Prostate gland (tissue), 2 donors: ENCODE measurements around the gene CFAP100.

ENCODE experiments used
- POLR2A ChIP-seq: fragments of 450-650 bp; IDR thresholded peaks from one replicate; pipeline ENCODE4 v1.6.1; 2016; ENCODE audit warnings: antibody characterized with exemption, mild to moderate bottlenecking
- POLR2AphosphoS5 ChIP-seq: sonication (generic); formaldehyde crosslinking; IDR thresholded peaks from one replicate; pipeline ENCODE4 v1.6.1; 2017; ENCODE audit warnings: antibody characterized with exemption
- TF ChIP-seq, protein P1 (sequence below), 4 experiments: fragments of 200-600 bp in 2 of 4; fragments of 450-650 bp in 2 of 4; sonication (generic) in 2 of 4; IDR thresholded peaks; 1 replicate in 3 of 4; 2 replicates in 1 of 4; pipeline ENCODE4 v1.5.1; 2016 to 2019; ENCODE audit warnings: antibody characterized with exemption in 4 of 4, mild to moderate bottlenecking in 2 of 4, moderate library complexity in 2 of 4

DNA sequence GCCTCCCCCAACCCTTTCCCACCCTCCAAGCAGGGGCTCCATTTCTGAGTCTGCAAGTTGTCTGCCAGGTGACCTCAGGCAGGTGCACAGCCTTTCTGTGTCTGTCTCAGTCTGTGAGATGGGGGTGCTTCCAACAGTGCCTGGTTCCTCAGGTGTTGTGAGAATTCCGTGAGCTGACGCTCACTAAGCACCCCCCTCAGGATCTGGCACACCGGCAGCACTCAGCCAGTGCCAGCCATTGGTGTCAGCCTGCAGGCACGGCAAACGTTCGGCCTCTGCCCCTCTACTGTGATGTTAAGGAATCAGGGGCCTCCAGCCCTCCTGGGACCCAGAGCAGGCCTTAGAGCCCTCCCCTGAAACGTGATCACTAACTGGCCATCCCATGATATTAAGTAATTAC is 39.9 kb upstream of the CFAP100 start:
- TF ChIP-seq, protein P1, sequence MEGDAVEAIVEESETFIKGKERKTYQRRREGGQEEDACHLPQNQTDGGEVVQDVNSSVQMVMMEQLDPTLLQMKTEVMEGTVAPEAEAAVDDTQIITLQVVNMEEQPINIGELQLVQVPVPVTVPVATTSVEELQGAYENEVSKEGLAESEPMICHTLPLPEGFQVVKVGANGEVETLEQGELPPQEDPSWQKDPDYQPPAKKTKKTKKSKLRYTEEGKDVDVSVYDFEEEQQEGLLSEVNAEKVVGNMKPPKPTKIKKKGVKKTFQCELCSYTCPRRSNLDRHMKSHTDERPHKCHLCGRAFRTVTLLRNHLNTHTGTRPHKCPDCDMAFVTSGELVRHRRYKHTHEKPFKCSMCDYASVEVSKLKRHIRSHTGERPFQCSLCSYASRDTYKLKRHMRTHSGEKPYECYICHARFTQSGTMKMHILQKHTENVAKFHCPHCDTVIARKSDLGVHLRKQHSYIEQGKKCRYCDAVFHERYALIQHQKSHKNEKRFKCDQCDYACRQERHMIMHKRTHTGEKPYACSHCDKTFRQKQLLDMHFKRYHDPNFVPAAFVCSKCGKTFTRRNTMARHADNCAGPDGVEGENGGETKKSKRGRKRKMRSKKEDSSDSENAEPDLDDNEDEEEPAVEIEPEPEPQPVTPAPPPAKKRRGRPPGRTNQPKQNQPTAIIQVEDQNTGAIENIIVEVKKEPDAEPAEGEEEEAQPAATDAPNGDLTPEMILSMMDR (IDR thresholded peaks at IDR 0.05) = no peak
- TF ChIP-seq POLR2A (no peak), POLR2AphosphoS5 (no peak)
